ENCODE results near the gene ALG1.
"Not testable (repeated sequence)": the region's sequence is repeated elsewhere in the genome, so short reads cannot be mapped to it uniquely, and the experiment has no call there.

Gene ALG1

DNA sequence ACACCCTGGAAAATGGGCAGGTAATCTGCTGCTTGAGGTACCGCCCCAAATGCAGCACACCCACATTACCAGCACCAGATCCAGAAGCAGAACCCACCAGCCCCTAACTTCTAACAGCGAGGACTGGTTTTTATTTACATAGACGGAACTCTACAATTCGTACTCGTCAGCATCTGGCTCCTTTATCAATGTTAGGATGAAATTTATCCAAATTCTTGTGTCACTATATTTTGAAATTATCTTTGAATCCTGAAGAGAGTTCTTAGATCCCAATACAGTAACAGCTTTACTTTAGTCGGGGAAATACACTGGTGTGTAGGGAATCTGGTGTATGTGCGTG, 332 bp upstream of the ALG1 start:
- peak overlapping the region; percentile 81 for H3K27ac ChIP-seq (replicated peaks)

DNA sequence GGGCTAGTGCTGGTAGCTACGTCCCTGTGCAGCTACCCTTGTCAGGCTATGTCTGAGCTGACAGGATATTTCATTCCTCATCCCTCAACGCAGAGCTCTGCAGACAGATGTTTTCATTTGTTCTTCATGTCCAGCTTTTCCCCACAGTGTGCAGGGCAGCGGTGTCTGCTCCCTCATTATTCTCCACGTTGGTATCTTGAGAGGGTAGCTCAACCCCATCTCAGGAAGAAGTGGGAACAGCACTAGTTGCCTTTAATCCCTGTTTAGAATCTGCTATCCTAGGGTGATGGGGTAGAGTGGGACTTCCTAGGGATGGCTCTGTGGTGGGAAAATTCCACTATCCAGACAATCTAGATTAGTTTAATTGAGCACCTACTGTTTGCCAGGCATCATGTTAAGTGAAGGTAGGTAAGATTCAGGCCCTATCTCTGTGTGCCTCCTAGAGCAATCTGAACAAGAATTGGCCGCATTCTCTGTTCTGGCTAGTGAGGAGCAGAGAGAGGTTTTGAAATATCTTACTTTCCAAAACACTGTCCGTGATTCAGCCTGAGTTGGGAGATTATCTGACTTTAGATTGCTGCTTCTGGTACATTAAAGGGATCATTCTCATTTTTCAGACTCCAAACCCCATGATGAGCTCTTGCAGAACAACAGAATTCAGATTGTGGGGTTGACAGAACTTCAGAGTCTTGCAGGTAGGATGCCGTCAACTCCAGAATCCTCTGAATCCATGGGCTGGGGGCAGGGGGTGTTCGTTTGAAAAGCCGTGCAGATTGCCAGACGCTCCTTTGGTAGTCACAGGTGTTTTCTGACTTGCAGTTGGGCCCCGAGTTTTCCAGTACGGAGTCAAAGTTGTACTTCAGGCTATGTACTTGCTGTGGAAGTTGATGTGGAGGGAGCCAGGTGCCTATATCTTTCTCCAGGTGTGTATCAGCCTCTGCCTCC, 963 bp downstream of the ALG1 start:
- DNase-seq (ENCODE audit: low read depth in 1 of 2, low spot score in 1 of 2): no peak
- H3K27ac ChIP-seq (replicated peaks): peak overlapping the region; percentile 81

More for the DNA sequence above, 332 bp upstream of the ALG1 start:
- no peaks in the 10 kb centered on the region for H3K27me3 ChIP-seq (ENCODE audit: insufficient read depth, poor library complexity, severe bottlenecking)
- DNase-seq (ENCODE audit: low read depth in 1 of 2, low spot score in 1 of 2): no peak
- peak overlapping the region; percentile 78 for H3K4me3 ChIP-seq (replicated peaks; ENCODE audit: insufficient read depth, low read length)
- TF ChIP-seq POLR2AphosphoS5 (IDR thresholded peaks at IDR 0.05; ENCODE audit: low read depth): no peak
- no peak for TF ChIP-seq SPI1 (IDR thresholded peaks at IDR 0.05; ENCODE audit: borderline replicate concordance, low read depth)
- TF ChIP-seq, protein P1, sequence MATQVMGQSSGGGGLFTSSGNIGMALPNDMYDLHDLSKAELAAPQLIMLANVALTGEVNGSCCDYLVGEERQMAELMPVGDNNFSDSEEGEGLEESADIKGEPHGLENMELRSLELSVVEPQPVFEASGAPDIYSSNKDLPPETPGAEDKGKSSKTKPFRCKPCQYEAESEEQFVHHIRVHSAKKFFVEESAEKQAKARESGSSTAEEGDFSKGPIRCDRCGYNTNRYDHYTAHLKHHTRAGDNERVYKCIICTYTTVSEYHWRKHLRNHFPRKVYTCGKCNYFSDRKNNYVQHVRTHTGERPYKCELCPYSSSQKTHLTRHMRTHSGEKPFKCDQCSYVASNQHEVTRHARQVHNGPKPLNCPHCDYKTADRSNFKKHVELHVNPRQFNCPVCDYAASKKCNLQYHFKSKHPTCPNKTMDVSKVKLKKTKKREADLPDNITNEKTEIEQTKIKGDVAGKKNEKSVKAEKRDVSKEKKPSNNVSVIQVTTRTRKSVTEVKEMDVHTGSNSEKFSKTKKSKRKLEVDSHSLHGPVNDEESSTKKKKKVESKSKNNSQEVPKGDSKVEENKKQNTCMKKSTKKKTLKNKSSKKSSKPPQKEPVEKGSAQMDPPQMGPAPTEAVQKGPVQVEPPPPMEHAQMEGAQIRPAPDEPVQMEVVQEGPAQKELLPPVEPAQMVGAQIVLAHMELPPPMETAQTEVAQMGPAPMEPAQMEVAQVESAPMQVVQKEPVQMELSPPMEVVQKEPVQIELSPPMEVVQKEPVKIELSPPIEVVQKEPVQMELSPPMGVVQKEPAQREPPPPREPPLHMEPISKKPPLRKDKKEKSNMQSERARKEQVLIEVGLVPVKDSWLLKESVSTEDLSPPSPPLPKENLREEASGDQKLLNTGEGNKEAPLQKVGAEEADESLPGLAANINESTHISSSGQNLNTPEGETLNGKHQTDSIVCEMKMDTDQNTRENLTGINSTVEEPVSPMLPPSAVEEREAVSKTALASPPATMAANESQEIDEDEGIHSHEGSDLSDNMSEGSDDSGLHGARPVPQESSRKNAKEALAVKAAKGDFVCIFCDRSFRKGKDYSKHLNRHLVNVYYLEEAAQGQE (IDR thresholded peaks at IDR 0.05; ENCODE audit: insufficient replicate concordance, low read depth): no peak
- TF ChIP-seq, protein P2, sequence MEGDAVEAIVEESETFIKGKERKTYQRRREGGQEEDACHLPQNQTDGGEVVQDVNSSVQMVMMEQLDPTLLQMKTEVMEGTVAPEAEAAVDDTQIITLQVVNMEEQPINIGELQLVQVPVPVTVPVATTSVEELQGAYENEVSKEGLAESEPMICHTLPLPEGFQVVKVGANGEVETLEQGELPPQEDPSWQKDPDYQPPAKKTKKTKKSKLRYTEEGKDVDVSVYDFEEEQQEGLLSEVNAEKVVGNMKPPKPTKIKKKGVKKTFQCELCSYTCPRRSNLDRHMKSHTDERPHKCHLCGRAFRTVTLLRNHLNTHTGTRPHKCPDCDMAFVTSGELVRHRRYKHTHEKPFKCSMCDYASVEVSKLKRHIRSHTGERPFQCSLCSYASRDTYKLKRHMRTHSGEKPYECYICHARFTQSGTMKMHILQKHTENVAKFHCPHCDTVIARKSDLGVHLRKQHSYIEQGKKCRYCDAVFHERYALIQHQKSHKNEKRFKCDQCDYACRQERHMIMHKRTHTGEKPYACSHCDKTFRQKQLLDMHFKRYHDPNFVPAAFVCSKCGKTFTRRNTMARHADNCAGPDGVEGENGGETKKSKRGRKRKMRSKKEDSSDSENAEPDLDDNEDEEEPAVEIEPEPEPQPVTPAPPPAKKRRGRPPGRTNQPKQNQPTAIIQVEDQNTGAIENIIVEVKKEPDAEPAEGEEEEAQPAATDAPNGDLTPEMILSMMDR (IDR thresholded peaks at IDR 0.05; ENCODE audit: insufficient read depth, low read length): no peak
- TF ChIP-seq GABPA (IDR thresholded peaks at IDR 0.05; ENCODE audit: low read depth): no peak

GRCh38 chr16:5073279-5073629, 1.6 kb downstream of the ALG1 start:
- Histone ChIP-seq H3K27me3 (ENCODE audit: insufficient read depth, poor library complexity, severe bottlenecking) (no peaks in the 10 kb centered on the region), H3K4me3 (replicated peaks; ENCODE audit: insufficient read depth, low read length) (no peak overlapping the region), H3K27ac (replicated peaks) (no peak overlapping the region)
- no peak for DNase-seq (ENCODE audit: low read depth in 1 of 2, low spot score in 1 of 2)
- TF ChIP-seq, protein P1 (IDR thresholded peaks at IDR 0.05; ENCODE audit: insufficient replicate concordance, low read depth): no peak
- no peak for TF ChIP-seq GABPA (IDR thresholded peaks at IDR 0.05; ENCODE audit: low read depth)

More for the DNA sequence above, 963 bp downstream of the ALG1 start:
- H3K4me3 ChIP-seq (replicated peaks; ENCODE audit: insufficient read depth, low read length): peak overlapping the region; percentile 78
- H3K27me3 ChIP-seq (ENCODE audit: insufficient read depth, poor library complexity, severe bottlenecking): no peaks in the 10 kb centered on the region
- TF ChIP-seq POLR2AphosphoS5 (IDR thresholded peaks at IDR 0.05; ENCODE audit: low read depth) (no peak), GABPA (IDR thresholded peaks at IDR 0.05; ENCODE audit: low read depth) (no peak), SPI1 (IDR thresholded peaks at IDR 0.05; ENCODE audit: borderline replicate concordance, low read depth) (no peak)
- TF ChIP-seq, protein P1 (IDR thresholded peaks at IDR 0.05; ENCODE audit: insufficient replicate concordance, low read depth): no peak
- TF ChIP-seq, protein P2 (IDR thresholded peaks at IDR 0.05; ENCODE audit: insufficient read depth, low read length): no peak

DNA sequence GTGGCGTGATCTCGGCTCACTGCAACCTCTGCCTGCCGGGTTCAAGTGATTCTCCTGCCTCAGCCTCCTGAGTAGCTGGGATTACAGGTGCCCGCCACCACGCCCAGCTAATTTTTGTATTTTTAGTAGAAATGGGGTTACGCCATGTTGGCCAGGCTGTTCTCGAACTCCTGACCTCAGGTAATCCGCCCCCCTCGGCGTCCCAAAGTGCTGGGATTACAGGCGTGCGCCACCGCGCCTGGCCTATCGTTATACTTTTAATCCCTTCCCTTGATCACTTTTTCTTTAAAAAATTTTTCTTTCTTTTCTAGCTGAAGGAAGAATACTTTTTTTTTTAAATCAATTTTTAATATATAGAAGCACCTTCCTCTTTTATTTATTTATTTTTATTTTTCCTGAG, 2.1 kb downstream of the ALG1 start:
- not testable (repeated sequence) for H3K27ac ChIP-seq (replicated peaks); DNase-seq (ENCODE audit: low read depth in 1 of 2, low spot score in 1 of 2); H3K27me3 ChIP-seq (ENCODE audit: insufficient read depth, poor library complexity, severe bottlenecking); H3K4me3 ChIP-seq (replicated peaks; ENCODE audit: insufficient read depth, low read length)

Measured in HL-60 (cell line).